Uterus (tissue), 2 donors: Measurements from ENCODE around the gene MBP.

Source experiments
- CTCF ChIP-seq, 4 experiments: fragments of 200-600 bp in 2 of 4; fragments of 450-650 bp in 2 of 4; sonication (generic) in 2 of 4; IDR thresholded peaks; one replicate each; pipeline ENCODE4 v1.5.1; 2016 to 2019; ENCODE audit warnings: antibody characterized with exemption in 4 of 4, mild to moderate bottlenecking in 2 of 4, moderate library complexity in 1 of 4
- POLR2A ChIP-seq, 2 donors: fragments of 450-650 bp; IDR thresholded peaks; one replicate each; pipeline ENCODE4 v1.6.1; 2016; ENCODE audit warnings: antibody characterized with exemption in 2 of 2, mild to moderate bottlenecking in 1 of 2, moderate library complexity in 1 of 2

GRCh38 chr18:76963936-76964335 is 168.6 kb downstream of the MBP start:
- no peak for TF ChIP-seq POLR2A (IDR thresholded peaks at IDR 0.05)
- TF ChIP-seq CTCF (IDR thresholded peaks at IDR 0.05) = no peak
